Measurements from ENCODE around the gene MRPL4. TPM values are rescaled to one million over a fixed set of nuclear protein-coding genes. Genes with fewer than 3 reads are reported as not detected.

The MRPL4 gene
- total RNA-seq, 1 experiment from 2014 or later, result 112 TPM

DNA sequence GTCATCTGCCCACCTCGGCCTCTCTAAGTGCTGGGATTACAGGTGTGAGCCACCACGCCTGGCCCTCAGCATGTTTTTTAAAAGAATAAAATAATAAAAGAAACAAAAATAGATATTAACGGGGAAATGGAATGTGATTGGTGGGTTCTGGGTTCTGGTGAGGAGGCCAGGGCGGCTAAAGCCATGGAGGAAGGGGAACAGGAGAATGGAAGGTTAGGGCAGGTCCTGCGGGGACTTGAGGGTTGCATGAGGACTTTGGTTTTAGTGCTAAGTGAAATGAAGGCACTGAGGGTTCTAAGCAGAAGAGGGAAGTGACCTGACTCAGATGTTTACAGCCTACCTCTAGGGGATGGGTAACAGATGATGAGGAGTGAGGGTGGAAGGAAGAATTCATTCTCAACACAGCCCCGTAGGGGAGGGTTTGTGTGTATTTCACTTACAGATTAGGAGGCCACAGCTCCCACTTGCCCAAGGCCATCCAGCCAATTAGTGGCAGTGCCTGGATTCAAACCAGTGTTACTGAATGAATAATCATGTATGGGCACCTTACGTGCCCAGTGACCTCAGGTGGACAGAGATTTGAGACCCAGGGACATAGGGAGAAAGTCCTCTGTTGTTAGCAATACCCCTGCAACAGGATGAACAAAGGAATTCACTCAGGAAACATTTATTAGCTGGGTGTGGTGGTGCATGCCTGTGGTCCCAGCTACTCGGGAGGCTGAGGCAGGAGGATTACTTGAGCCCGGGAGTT lies 6.7 kb upstream of the MRPL4 start:
- intact Hi-C loops (cut with micrococcal nuclease; ENCODE audit: unreplicated experiment), result no loop called here
- Histone ChIP-seq H3K4me3 (ENCODE audit: low read depth, low read length, poor library complexity, severe bottlenecking) (no peak overlapping the region), H3K27me3 (replicated peaks; ENCODE audit: insufficient read depth, low read depth, low read length, poor library complexity) (no peaks in the 10 kb centered on the region), H3K9me3 (ENCODE audit: low read depth, low read length, poor library complexity, severe bottlenecking) (no peaks in the 10 kb centered on the region), H3K4me1 (ENCODE audit: insufficient read depth, low read length, poor library complexity, severe bottlenecking) (no peaks in the 10 kb centered on the region), H3K27ac (ENCODE audit: low read depth, low read length, poor library complexity, severe bottlenecking) (no peak overlapping the region), H3K36me3 (ENCODE audit: insufficient read depth, low read length, poor library complexity, severe bottlenecking) (no peaks in the 10 kb centered on the region)
- TF ChIP-seq EZH2 (IDR thresholded peaks at IDR 0.05; ENCODE audit: borderline replicate concordance, low read depth, low read length, poor library complexity, severe bottlenecking) (no peak), CTCF (conservative IDR thresholded peaks at IDR 0.05; ENCODE audit: low read depth, low read length) (no peak)
- BruUV-seq (replicated peaks), result no TSS peak
- POLR2A ChIA-PET (ENCODE audit: low non-redundant PET), result interaction anchor here (0.6 kb wide), 1 partner anchor 404 kb away, joined by 7 read pairs; no protein-coding TSS in a partner anchor
- CTCF ChIA-PET, result no interaction called here
- no peak for DNase-seq (ENCODE audit: low spot score)

DNA sequence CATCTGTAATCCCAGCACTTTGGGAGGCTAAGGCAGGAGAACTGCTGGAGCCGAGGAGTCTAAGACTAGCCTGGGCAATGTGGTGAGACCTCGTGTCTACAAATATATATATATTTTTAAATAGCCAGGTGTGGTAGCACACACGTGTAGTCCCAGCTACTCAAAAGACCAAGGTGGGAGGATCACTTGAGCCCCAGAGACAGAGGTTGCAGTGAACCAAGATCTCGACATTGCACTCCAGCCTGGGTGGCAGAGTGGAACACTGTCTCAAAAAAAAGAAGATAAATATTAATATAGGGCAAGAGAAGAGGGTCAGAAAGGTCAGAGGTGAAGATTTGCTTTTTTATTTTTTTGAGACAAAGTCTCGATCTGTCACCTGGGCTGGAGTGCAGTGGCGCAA lies 5.5 kb upstream of the MRPL4 start:
- H3K4me1 ChIP-seq (ENCODE audit: insufficient read depth, low read length, poor library complexity, severe bottlenecking), result no peaks in the 10 kb centered on the region
- H3K9me3 ChIP-seq (ENCODE audit: low read depth, low read length, poor library complexity, severe bottlenecking), result no peaks in the 10 kb centered on the region
- POLR2A ChIA-PET (ENCODE audit: low non-redundant PET), result no interaction called here
- no peak for TF ChIP-seq CTCF (conservative IDR thresholded peaks at IDR 0.05; ENCODE audit: low read depth, low read length)
- TF ChIP-seq EZH2 (IDR thresholded peaks at IDR 0.05; ENCODE audit: borderline replicate concordance, low read depth, low read length, poor library complexity, severe bottlenecking), result no peak
- no peak overlapping the region for H3K4me3 ChIP-seq (ENCODE audit: low read depth, low read length, poor library complexity, severe bottlenecking)
- no peaks in the 10 kb centered on the region for H3K27me3 ChIP-seq (replicated peaks; ENCODE audit: insufficient read depth, low read depth, low read length, poor library complexity)
- no peaks in the 10 kb centered on the region for H3K36me3 ChIP-seq (ENCODE audit: insufficient read depth, low read length, poor library complexity, severe bottlenecking)
- BruUV-seq (replicated peaks), result no TSS peak
- H3K27ac ChIP-seq (ENCODE audit: low read depth, low read length, poor library complexity, severe bottlenecking), result no peak overlapping the region
- DNase-seq (ENCODE audit: low spot score), result no peak
- CTCF ChIA-PET, result no interaction called here
- intact Hi-C loops (cut with micrococcal nuclease; ENCODE audit: unreplicated experiment), result no loop called here

DNA sequence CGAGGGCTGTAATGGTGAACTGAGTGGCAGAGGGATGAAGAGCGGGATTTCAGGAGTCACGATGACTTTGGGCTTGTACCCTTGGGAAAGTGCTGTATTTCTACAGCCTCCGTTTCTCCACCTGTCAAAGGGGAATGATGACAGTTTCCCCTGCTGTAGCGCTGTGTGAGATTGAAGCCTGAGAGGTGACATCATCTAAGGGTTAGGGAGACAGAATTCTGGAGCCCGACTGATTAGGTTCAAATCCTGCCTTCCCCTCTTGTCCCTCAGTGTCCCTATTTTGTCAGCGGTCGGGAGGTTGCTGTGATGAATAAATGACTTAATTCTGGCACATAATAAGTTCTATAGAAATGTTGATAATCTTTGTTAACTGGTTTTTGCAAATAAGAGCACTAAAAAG lies 693 bp downstream of the MRPL4 start:
- intact Hi-C loops (cut with micrococcal nuclease; ENCODE audit: unreplicated experiment), result loop anchor here (5.0 kb wide), 1 partner anchor 130 kb away; no protein-coding TSS in a partner anchor
- BruUV-seq (replicated peaks), result TSS peak; percentile 67
- POLR2A ChIA-PET (ENCODE audit: low non-redundant PET), result no interaction called here
- Histone ChIP-seq H3K4me3 (ENCODE audit: low read depth, low read length, poor library complexity, severe bottlenecking) (peak overlapping the region; percentile 79), H3K36me3 (ENCODE audit: insufficient read depth, low read length, poor library complexity, severe bottlenecking) (peaks cover 12% of the 10 kb centered on the region), H3K27ac (ENCODE audit: low read depth, low read length, poor library complexity, severe bottlenecking) (peak overlapping the region; percentile 81), H3K4me1 (ENCODE audit: insufficient read depth, low read length, poor library complexity, severe bottlenecking) (peaks cover 5% of the 10 kb centered on the region), H3K27me3 (replicated peaks; ENCODE audit: insufficient read depth, low read depth, low read length, poor library complexity) (no peaks in the 10 kb centered on the region), H3K9me3 (ENCODE audit: low read depth, low read length, poor library complexity, severe bottlenecking) (no peaks in the 10 kb centered on the region)
- DNase-seq (ENCODE audit: low spot score), result no peak
- CTCF ChIA-PET, result interaction anchor here (0.6 kb wide), 1 partner anchor 90 kb away, joined by 9 read pairs; no protein-coding TSS in a partner anchor
- TF ChIP-seq EZH2 (IDR thresholded peaks at IDR 0.05; ENCODE audit: borderline replicate concordance, low read depth, low read length, poor library complexity, severe bottlenecking) (no peak), CTCF (conservative IDR thresholded peaks at IDR 0.05; ENCODE audit: low read depth, low read length) (no peak)

Measured in A673 (cell line).